GM10266 (cell line): ENCODE measurements around the gene ZMAT5.

Experiments used
- DNase-seq: peaks from one replicate; pipeline ENCODE4 v3.0.0; 2012; ENCODE audit errors: extremely low spot score
- CTCF ChIP-seq: IDR thresholded peaks from 2 replicates; pipeline ENCODE4 v1.5.1; 2012; ENCODE audit warnings: mild to moderate bottlenecking, low read depth; ENCODE audit not compliant: control insufficient read depth, insufficient read depth; ENCODE audit errors: missing control alignments

Gene ZMAT5

GRCh38 chr22:29811377-29811776, 44.6 kb upstream of the ZMAT5 start:
- no peak for DNase-seq
- no peak for TF ChIP-seq CTCF

GRCh38 chr22:29810216-29810615, 43.4 kb upstream of the ZMAT5 start:
- TF ChIP-seq CTCF = no peak
- DNase-seq = no peak

- TF ChIP-seq CTCF = no peak
Measured at GRCh38 chr22:29806196-29806595, 39.4 kb upstream of the ZMAT5 start.

GRCh38 chr22:29804985-29805384, 38.2 kb upstream of the ZMAT5 start:
- no peak for TF ChIP-seq CTCF
- no peak for DNase-seq

More at GRCh38 chr22:29806196-29806595, 39.4 kb upstream of the ZMAT5 start:
- DNase-seq = no peak

- TF ChIP-seq CTCF = no peak
- no peak for DNase-seq
Measured at GRCh38 chr22:29803190-29803589, 36.4 kb upstream of the ZMAT5 start.

- DNase-seq = no peak
- TF ChIP-seq CTCF = no peak
Measured at GRCh38 chr22:29801796-29802195, 35.0 kb upstream of the ZMAT5 start.

GRCh38 chr22:29801153-29801552, 34.3 kb upstream of the ZMAT5 start:
- TF ChIP-seq CTCF = no peak
- DNase-seq = no peak
